ENCODE results near the gene MMD2. TPM values are rescaled to one million over a fixed set of nuclear protein-coding genes. Genes with fewer than 3 reads are reported as not detected.

MMD2 gene
- total and polyA plus RNA-seq, 2 experiments from 2014 or later, result not detected

- H2AFZ ChIP-seq, result no peak overlapping the region
- no peak overlapping the region for H3K4me2 ChIP-seq
- H3K4me1 ChIP-seq (ENCODE audit: insufficient read depth), result no peaks in the 10 kb centered on the region
- 92% methylated on average over 3 of the region's 3 CpGs for WGBS (ENCODE audit: low lambda C conversion rate, missing lambda C conversion rate)
- H4K20me1 ChIP-seq (ENCODE audit: insufficient read depth, poor library complexity, severe bottlenecking), result no peaks in the 10 kb centered on the region
- no peak overlapping the region for H3K4me3 ChIP-seq
- H3K9me3 ChIP-seq (ENCODE audit: low read depth), result no peaks in the 10 kb centered on the region
- TF ChIP-seq, protein P1, sequence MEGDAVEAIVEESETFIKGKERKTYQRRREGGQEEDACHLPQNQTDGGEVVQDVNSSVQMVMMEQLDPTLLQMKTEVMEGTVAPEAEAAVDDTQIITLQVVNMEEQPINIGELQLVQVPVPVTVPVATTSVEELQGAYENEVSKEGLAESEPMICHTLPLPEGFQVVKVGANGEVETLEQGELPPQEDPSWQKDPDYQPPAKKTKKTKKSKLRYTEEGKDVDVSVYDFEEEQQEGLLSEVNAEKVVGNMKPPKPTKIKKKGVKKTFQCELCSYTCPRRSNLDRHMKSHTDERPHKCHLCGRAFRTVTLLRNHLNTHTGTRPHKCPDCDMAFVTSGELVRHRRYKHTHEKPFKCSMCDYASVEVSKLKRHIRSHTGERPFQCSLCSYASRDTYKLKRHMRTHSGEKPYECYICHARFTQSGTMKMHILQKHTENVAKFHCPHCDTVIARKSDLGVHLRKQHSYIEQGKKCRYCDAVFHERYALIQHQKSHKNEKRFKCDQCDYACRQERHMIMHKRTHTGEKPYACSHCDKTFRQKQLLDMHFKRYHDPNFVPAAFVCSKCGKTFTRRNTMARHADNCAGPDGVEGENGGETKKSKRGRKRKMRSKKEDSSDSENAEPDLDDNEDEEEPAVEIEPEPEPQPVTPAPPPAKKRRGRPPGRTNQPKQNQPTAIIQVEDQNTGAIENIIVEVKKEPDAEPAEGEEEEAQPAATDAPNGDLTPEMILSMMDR (IDR thresholded peaks at IDR 0.05; ENCODE audit: poor library complexity), result no peak
- no peak for TF ChIP-seq EZH2phosphoT487 (IDR thresholded peaks at IDR 0.05; ENCODE audit: low read depth, severe bottlenecking, unreplicated experiment)
- no peaks in the 10 kb centered on the region for H3K9me2 ChIP-seq (replicated peaks; ENCODE audit: insufficient read depth)
- no peak overlapping the region for H3K27ac ChIP-seq
- H3K27me3 ChIP-seq, result no peaks in the 10 kb centered on the region
- no peaks in the 10 kb centered on the region for H3K79me2 ChIP-seq
- no peaks in the 10 kb centered on the region for H3K36me3 ChIP-seq (replicated peaks; ENCODE audit: insufficient read depth, low read depth)
- DNase-seq (ENCODE audit: low spot score), result no peak
Observed at GRCh38 chr7:4998244-4998643, 39.3 kb upstream of the MMD2 start.

DNA sequence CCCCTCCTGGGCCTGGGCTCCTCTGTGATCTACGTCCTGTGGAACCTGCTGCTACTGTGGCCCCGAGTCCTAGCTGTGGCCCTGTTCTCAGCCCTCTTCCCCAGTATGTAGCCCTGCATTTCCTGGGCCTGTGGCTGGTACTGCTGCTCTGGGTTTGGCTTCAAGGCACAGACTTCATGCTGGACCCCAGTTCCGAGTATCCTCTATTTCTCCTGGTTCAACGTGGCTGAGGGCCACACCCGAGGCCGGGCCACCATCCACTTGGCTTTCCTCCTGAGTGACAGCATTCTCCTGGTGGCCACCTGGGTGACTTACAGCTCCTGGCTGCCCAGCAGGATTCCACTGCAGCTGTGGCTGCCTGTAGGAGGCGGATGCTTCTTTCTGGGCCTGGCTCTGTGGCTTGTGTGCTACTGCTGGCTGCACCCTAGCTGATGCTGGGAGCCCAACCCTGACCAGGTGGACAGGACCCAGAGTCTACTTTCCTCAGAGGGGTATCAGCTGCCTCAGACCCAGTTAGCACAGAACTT, 37.8 kb upstream of the MMD2 start:
- DNase-seq (ENCODE audit: low spot score), result no peak
- H3K79me2 ChIP-seq, result no peaks in the 10 kb centered on the region
- H3K4me2 ChIP-seq, result no peak overlapping the region
- no peaks in the 10 kb centered on the region for H3K27me3 ChIP-seq
- no peak overlapping the region for H3K27ac ChIP-seq
- no peaks in the 10 kb centered on the region for H3K9me3 ChIP-seq (ENCODE audit: low read depth)
- H3K9me2 ChIP-seq (replicated peaks; ENCODE audit: insufficient read depth), result no peaks in the 10 kb centered on the region
- no peak overlapping the region for H2AFZ ChIP-seq
- 96% methylated on average over 7 of the region's 7 CpGs for WGBS (ENCODE audit: low lambda C conversion rate, missing lambda C conversion rate)
- H3K36me3 ChIP-seq (replicated peaks; ENCODE audit: insufficient read depth, low read depth), result no peaks in the 10 kb centered on the region
- TF ChIP-seq, protein P1 (IDR thresholded peaks at IDR 0.05; ENCODE audit: poor library complexity), result no peak
- no peak for TF ChIP-seq EZH2phosphoT487 (IDR thresholded peaks at IDR 0.05; ENCODE audit: low read depth, severe bottlenecking, unreplicated experiment)
- TF ChIP-seq EZH2 (IDR thresholded peaks at IDR 0.05; ENCODE audit: borderline replicate concordance), result no peak
- no peaks in the 10 kb centered on the region for H4K20me1 ChIP-seq (ENCODE audit: insufficient read depth, poor library complexity, severe bottlenecking)
- H3K4me1 ChIP-seq (ENCODE audit: insufficient read depth), result no peaks in the 10 kb centered on the region
- H3K4me3 ChIP-seq, result no peak overlapping the region

- 92% methylated on average over 8 of the region's 10 CpGs for WGBS (ENCODE audit: low lambda C conversion rate, missing lambda C conversion rate)
- Histone ChIP-seq H3K79me2 (no peaks in the 10 kb centered on the region), H3K36me3 (replicated peaks; ENCODE audit: insufficient read depth, low read depth) (no peaks in the 10 kb centered on the region), H3K4me1 (ENCODE audit: insufficient read depth) (no peaks in the 10 kb centered on the region), H3K27me3 (no peaks in the 10 kb centered on the region), H2AFZ (no peak overlapping the region), H3K9me3 (ENCODE audit: low read depth) (no peaks in the 10 kb centered on the region), H4K20me1 (ENCODE audit: insufficient read depth, poor library complexity, severe bottlenecking) (no peaks in the 10 kb centered on the region), H3K4me2 (no peak overlapping the region), H3K4me3 (no peak overlapping the region), H3K9me2 (replicated peaks; ENCODE audit: insufficient read depth) (no peaks in the 10 kb centered on the region), H3K27ac (no peak overlapping the region)
- TF ChIP-seq EZH2phosphoT487 (IDR thresholded peaks at IDR 0.05; ENCODE audit: low read depth, severe bottlenecking, unreplicated experiment) (no peak), EZH2 (IDR thresholded peaks at IDR 0.05; ENCODE audit: borderline replicate concordance) (no peak)
- TF ChIP-seq, protein P1 (IDR thresholded peaks at IDR 0.05; ENCODE audit: poor library complexity), result no peak
- no peak for DNase-seq (ENCODE audit: low spot score)
Observed at GRCh38 chr7:4995429-4995969, 36.5 kb upstream of the MMD2 start.

All from hepatocyte (in vitro differentiated cells).